ENCODE data around the gene MKRN3. TPM values are rescaled to one million over a fixed set of nuclear protein-coding genes. Genes with fewer than 3 reads are reported as not detected.

The MKRN3 gene
- total RNA-seq, 2 donors from 2014 or later = 1.0 TPM; not detected in 1

GRCh38 chr15:23578521-23579150 lies 13.2 kb downstream of the MKRN3 start:
- no peak for DNase-seq
- H3K9me3 ChIP-seq = no peaks in the 10 kb centered on the region
- H3K4me1 ChIP-seq = no peaks in the 10 kb centered on the region
- H3K27me3 ChIP-seq = no peaks in the 10 kb centered on the region
- intact Hi-C loops (cut with DNase I) = no loop called here
- H3K36me3 ChIP-seq = no peaks in the 10 kb centered on the region
- H3K9ac ChIP-seq (ENCODE audit: low read depth in 2 of 2, low read length in 2 of 2) = no peak overlapping the region
- TF ChIP-seq CTCF (IDR thresholded peaks at IDR 0.05) = no peak
- no peak overlapping the region for H3K4me3 ChIP-seq
- H3K27ac ChIP-seq = no peak overlapping the region

DNA sequence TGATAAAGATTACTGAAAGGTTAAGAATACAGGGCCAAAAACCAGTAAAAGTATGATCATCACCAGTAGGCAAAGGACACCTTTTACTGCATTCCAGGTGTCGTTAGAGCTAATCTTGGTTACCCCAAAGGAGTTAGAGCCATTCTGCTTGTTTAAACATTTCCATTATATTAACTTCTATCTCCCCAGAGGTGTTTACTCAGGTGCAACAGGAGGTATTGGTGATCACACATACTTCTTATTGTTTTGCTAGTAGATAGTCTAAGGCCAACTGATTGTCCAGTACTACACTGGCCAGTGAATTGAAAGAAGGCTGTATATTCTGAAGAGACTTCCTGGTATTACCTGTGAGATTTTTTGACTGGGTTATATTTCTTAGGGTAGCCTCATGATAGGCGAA lies 22.8 kb downstream of the MKRN3 start:
- Histone ChIP-seq H3K9me3 (no peaks in the 10 kb centered on the region), H3K4me3 (no peak overlapping the region), H3K27ac (no peak overlapping the region), H3K36me3 (no peaks in the 10 kb centered on the region), H3K4me1 (no peaks in the 10 kb centered on the region), H3K27me3 (no peaks in the 10 kb centered on the region), H3K9ac (ENCODE audit: low read depth in 2 of 2, low read length in 2 of 2) (no peak overlapping the region)
- intact Hi-C loops (cut with DNase I) = no loop called here
- no peak for TF ChIP-seq CTCF (IDR thresholded peaks at IDR 0.05)
- no peak for DNase-seq

GRCh38 chr15:23589012-23589411 lies 23.5 kb downstream of the MKRN3 start:
- Histone ChIP-seq H3K36me3 (no peaks in the 10 kb centered on the region), H3K4me1 (no peaks in the 10 kb centered on the region), H3K27me3 (no peaks in the 10 kb centered on the region), H3K4me3 (no peak overlapping the region), H3K27ac (no peak overlapping the region), H3K9me3 (no peaks in the 10 kb centered on the region), H3K9ac (ENCODE audit: low read depth in 2 of 2, low read length in 2 of 2) (no peak overlapping the region)
- TF ChIP-seq CTCF (IDR thresholded peaks at IDR 0.05) = no peak
- no peak for DNase-seq
- intact Hi-C loops (cut with DNase I) = no loop called here

DNA sequence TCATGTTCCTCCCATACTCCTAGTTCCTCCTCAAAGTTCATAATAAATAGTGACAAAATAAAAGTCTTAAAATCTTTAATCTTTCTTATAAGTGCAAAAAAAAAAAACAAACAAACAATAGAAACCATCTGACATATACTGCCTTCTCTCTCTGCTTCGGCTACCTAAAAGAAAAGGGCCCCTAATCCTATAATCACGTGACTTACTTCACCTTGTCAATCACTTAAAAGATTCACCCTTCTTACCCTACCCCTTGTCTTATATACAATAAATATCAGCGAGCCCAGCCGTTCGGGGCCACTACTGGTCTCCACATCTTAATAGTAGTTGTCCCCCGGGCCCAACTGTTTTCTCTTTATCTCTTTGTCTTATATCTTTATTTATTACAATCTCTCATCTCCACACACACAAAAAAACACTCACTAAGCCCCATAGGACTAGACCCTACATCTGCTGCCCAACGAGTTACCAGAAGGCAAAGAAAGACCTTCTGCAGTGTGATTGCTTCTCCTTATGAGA lies 28.8 kb downstream of the MKRN3 start:
- Histone ChIP-seq H3K9me3 (no peaks in the 10 kb centered on the region), H3K9ac (ENCODE audit: low read depth in 2 of 2, low read length in 2 of 2) (no peak overlapping the region), H3K36me3 (no peaks in the 10 kb centered on the region), H3K27me3 (no peaks in the 10 kb centered on the region), H3K27ac (no peak overlapping the region), H3K4me1 (no peaks in the 10 kb centered on the region), H3K4me3 (no peak overlapping the region)
- DNase-seq = no peak
- TF ChIP-seq CTCF (IDR thresholded peaks at IDR 0.05) = no peak
- intact Hi-C loops (cut with DNase I) = no loop called here

DNA sequence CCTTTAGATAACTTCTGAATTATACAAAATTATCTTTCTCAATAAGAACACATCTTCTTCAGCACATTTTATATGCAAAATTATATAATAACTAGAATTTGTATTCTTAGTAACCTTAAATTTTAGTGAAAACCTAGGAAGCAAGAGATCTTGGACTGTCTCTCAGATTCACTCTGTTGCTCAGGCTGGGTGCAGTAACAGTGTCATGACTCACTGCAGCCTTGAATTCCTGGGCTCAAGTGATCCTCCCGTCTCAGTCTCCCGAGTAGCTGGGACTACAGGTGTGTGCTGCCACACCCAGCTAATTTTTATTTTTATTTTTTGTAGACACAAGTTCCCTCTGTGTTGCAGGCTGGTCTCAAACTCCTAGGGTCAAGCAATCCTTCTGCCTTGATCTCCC lies 29.9 kb downstream of the MKRN3 start:
- Histone ChIP-seq H3K4me1 (no peaks in the 10 kb centered on the region), H3K36me3 (no peaks in the 10 kb centered on the region), H3K9me3 (no peaks in the 10 kb centered on the region), H3K27me3 (no peaks in the 10 kb centered on the region), H3K4me3 (no peak overlapping the region), H3K27ac (no peak overlapping the region), H3K9ac (ENCODE audit: low read depth in 2 of 2, low read length in 2 of 2) (no peak overlapping the region)
- no peak for DNase-seq
- no peak for TF ChIP-seq CTCF (IDR thresholded peaks at IDR 0.05)
- intact Hi-C loops (cut with DNase I) = no loop called here

All from colonic mucosa (tissue), 4 donors.